HG03196 (cell line): ENCODE results near the gene TNK2.

Experiments used
- ATAC-seq: cut with Tn5 transposase; IDR thresholded peaks from one replicate; pipeline ENCODE4 v1.9.1; 2021; ENCODE audit not compliant: unreplicated experiment

The TNK2 gene

DNA sequence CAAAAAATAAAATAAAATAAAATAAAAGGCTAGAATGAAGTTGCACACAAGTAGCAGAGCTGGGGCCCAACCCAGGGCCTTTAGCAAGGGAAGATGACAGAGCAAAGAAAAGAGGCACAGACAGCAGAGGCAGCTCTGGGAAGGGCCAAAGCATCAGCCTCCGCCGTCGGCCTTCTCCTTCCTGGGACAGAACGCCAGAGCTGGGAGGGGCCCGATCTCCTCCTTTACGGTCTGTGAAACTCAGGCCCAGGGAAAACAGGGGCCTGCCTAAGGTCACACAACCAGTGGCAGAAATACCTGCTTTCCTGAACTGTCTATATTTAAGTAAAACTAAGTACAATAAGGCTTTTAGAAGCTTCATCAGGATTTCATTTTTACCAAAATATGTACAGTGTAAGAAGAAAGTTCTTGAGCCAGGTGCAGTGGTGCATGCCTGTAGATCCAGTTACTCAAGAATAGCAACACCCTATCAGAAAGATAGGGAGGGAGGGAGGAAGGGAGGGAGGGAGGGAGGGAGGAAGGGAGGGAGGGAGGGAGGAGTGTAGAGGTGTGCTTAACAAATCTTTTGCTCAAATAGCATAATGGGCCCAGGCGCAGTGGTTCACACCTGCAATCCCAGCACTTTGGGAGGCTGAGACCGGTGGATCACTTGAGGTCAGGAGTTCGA, 53.6 kb downstream of the TNK2 start:
- ATAC-seq: no peak

DNA sequence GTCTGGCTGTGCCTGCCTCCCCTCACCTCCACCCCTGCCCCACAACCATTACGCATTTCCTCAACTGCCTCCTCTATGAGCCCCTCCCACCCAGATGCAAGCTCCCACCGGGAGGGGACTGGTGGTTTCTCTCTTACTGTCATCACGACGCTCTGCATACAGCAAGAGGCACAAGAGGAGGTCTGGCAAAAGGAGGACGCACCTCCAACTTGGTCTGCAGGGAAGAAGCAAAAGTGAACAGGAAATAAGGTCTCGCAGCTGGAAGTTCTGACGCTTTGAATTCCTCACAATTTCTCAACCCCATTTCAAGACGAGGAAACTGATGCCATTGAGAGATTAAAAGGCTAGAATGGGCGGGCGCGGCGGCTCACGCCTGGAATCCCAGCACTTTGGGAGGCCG, 54.4 kb downstream of the TNK2 start:
- ATAC-seq: no peak

DNA sequence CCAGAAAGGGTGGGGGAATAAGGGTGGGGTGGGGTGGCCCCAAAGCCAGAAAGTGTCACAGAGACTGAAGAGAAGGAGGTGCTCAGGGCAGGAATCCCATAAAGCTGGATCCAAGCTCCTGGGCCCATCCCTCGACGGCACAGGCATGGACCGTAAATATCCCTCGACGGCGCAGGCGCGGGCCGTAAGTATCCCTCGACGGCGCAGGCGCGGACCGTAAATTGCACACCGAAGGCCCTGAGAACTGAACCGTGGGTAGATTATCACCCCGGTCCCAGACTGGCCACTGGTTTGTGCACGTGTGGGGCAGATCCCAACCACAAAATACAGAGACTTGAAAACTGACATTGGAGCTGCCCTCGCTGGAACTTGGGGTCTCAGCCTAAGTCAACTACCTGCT, 55.3 kb downstream of the TNK2 start:
- ATAC-seq: no peak

DNA sequence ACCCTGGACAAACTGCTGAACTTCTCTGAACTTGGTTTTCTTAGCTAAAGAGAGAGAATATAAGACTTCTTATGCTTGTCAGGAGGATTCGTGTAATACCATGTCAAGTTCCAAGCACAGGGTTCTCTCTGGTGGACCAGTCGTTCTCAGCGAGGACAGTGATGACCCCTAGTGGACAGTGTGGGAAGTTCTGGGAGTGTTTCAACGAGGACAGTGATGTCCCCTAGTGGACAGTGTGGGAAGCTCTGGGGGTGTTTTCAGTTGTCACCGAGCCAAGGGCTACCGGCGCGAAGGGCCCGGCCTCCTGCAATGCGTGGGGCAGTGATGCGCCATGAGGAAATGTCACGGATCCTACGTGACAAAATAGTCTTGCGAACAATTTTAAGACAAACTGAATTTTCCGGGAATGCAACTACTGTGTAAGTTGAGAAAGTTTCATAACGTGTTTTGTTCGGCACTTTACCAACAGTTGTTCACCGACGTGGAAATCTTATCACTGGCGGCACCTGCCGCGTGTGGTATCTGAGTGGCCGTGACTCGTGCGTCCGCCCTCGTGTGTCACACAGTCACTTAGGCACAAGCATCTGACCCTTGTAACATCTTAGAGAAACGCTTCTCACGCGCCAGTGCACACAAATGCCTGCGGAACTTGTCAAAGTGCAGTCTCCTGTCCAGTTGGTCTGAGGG, 57.4 kb downstream of the TNK2 start:
- peak; percentile 79 for ATAC-seq

DNA sequence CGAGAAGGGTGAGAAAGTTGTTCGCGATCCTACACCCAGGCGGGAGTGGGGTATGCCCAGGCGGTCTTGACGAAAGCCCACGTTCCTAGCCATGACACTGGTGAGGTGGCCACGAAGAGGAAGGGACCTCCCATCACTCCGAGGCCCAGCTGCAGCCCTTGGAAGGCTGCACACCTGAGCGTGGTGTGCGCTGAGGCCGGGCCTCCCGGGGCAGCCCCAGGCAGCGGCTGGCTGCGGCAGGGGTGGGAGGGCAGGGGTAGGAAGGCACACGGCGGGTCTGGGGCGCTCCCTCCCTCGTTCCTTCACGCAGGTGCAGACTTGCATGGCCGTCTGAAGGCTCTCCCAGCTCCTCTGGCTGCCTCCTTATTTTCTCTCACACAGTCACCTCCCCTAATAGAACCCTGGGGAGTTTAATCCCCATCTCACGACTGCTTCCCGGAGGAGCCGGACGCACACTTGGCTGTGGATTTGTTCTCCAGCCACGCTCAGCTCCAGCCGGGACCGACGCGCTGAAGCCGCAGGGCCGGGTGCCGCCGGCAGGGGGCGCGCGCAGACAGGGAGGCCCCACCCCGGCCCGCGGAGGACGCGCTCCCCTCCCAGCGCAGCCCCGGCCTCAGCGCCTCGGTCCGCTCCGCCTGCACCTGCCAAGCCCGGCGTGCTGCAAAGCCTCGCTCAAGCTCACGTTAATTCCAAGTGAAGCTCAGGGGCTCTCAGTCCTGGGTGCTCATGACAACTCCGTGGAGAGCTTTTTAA, 58.9 kb downstream of the TNK2 start:
- ATAC-seq: no peak

DNA sequence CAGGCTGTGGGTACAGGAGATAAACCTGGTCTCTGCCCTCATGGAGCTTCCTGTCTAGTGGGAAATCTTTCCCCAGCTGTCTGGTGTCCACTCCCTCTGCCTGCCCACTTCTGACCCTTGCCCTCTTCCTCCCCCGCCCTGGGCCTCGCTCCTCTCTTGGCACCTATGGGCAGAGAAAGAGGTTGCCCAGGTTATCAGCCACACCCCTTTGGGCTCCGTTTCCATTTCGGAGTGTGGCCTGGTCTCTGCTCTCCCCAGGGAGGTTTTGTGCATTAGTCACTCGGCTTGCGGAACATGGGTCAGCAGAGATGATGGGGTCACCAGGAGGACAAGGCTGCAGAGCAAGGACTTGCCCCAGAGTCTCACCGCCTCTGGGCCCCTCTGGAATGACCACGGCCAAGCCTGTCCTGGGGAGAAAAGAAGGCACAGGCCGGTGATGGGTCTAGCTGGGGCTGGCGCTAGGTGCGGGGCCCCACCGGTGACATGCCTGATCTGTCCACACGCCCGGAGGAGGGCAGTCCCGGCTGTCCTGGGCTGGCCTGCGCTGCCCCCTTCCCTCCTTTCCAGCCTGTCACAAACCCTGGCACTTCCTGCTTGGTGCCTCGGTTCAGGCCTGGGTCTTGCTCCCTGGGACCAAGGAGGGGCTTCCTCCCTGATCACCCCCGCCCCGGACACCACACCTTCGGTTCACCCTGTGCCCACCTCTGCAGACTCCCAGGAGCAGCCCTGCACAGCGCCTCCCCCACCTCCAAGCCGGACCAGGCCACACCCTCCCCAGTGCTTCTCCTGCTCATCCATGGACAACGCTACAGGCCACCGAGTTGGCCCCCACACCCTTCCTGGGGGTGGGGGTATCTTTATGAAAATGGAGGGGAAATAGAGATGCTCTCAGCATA, 61.0 kb downstream of the TNK2 start:
- ATAC-seq: no peak

DNA sequence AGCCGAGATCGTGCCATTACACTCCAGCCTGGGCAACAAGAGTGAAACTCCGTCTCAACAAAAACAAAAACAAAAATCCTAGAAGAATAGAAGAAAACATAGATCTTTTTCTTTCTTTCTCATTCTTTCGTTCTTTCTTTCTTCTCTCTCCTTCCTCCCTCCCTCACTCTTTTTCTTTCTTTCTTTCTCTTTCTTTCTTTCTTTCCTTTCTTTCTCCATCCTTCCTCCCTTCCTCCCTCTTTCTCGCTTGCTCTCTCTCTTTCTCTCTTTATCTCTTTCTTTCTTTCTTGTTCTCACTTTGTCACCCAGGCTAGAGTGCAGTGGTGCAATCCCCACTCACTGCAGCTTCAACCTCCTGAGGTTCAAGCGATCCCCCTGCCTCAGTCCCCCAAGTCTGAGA, 62.9 kb downstream of the TNK2 start:
- ATAC-seq: no peak

DNA sequence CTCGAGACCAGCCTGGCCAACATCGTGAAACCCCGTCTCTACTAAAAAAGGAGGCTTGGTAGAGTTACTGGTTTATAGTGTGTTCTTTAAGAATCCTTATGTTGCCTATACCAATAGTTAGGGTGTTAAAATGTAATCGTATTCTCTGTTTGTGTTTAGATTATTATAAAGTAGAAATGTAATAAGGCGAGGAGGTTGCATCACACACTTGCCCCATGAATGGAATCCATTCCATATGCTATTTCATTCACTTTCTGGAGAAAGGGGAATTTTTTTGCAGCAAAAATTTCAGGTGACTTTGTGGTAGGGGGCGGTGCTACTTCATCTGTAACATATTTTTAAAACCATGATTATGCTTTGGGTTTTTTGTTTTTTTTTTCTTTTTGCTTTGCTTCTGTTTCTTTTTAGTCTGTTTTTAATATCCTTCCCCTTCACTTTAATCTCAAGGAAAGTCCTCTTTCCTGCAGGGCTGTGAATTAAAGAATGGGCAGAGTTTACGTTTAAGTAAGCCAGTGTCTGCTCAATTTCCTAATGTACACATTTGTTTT, 63.6 kb downstream of the TNK2 start:
- ATAC-seq: no peak

DNA sequence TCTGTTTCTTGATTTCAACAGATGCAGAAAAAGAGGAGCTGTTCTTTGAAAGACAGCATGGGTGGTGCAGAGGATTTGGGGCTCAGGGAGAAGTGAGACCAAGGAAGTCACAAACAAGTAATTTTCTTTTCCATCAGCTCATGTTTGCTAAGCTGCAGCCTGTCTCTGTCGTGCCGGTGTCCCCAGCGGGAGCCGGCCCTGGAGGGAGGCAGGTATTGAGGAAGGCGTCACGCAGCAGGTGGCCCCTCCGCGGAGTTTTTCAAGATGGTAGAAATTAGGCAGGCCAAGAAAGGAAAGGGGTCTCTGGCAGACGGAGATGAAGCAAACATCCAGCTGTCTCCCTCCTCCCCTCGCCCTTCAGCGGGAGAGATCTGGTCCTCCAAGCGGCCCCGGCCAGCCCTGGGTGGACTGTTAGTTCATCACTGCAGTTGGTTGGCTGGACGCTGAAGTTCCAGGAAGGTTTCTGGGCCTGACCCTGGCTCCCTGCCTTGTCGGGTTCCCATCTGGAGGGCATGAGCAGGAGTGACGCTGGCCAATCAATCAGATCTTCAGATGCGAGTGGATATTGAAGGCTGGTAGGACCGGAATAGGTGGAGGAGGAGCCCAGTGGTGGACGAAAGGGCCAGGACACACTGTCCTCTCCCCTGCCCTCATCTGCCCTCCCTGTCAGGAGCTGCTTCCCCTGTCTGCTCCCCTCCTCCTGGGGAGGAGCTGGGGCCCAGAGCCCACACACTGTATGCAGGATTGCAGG, 68.9 kb downstream of the TNK2 start:
- no peak for ATAC-seq

DNA sequence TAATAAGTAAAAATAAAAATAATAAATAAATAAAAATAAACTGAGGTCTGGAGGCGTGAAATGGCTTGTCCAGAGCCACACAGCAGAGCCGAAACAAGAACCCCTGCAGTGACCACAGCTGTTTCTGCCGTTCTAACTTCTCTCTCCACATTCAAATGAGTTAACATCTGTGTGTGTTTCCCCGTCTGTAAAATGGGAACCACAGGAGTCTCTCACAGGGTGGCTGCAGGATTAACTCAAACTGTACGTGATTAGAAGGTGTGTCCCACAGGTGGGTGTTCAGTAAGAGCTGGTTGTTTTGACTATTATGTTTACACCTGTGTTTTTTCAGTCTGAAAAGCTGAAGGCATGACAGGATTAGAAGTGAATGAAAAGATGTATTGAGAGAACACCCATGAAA, 69.6 kb downstream of the TNK2 start:
- no peak for ATAC-seq

DNA sequence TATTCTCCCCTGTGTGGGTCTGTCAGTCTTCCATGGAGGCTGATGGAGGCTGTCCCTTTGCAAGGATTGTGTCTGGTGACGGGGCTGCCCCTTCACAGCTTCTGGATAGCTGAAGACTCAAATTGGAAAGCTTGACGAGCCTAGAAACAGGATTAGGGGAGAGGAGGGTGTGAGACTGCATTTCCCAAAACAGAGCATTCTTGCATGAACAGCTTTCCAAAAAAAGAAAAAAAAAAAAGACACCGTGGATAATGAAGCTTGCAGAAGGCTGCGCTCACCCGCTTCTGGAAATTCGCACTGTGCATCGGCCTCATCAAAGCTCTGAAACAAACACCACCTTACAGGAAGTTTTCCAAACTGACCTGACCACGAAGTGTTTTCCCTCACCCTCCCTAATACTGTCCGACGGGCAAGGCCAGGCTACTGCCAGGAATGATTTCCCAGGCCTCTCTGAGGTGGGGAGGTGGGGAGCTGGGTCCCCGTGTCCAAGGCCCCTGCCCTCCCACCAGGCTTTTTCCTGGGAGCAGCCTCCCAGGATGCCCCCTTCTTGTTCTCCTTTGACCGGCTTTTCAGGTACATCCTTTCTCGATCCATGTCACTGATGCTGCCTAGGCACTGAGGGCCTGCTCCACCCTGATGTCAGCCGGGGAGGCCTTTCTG, 71.7 kb downstream of the TNK2 start:
- ATAC-seq: no peak

DNA sequence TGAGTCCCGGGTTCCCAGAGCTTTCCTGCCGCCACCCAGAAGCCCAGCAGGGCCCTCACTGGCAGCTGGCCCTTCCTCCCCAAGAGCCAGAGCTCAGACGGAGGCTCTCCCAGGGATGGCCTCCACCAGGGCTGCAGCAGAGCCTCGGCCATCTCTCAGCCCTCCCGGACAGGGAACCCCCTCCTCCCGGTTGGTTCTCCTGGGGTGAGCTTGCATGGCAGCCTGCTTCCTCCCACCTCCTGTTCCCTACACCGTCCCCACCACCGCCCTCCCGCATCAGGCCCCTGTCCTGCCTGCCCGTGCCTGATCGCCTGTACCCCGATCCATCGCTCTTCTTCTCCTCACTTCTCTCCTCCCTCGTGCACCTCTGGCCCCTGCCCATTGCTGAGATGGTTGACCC, 72.6 kb downstream of the TNK2 start:
- ATAC-seq: no peak

DNA sequence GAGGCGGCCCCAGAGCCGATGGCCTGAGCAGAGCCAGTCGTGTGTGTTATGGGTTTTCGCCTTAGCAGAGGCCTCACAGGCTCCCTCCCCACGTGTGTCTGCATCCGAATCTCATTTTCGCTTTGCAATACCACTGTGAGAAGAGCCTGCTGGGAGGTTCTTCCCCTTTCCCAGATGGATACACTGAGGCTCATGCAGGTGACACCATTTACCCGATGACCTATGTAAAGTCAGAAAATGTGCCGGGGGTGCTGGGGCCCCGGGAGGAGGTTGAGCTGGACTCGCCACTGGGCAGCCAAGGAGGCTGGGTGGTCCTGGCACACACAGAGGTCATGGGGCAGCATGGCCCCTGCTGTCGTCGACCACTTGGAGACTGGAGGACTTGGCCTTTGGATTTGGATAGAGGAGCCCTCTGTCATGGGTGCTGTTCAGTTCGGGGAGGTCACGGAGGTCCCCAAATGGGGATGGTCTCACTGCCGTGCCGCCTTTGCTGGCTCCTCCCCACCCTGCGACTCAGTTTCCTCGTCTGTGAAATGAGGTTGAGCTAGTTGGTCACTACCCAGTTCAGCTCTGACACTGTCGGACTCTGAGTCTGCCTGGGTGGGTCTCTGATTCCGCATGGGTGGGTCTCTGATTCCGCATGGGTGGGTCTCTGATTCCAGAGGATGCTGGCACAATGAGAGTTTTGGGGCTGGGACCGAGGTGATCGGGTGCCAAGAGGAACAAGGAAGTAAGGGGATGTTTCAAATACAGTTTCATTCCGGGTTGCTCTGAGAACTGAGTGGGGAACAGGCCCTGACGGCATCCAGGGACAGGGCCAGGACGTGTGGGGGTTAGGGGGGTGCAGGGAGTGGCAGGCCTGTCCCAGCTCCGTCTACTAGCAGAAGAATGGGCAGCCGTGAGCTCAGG, 73.4 kb downstream of the TNK2 start:
- no peak for ATAC-seq

DNA sequence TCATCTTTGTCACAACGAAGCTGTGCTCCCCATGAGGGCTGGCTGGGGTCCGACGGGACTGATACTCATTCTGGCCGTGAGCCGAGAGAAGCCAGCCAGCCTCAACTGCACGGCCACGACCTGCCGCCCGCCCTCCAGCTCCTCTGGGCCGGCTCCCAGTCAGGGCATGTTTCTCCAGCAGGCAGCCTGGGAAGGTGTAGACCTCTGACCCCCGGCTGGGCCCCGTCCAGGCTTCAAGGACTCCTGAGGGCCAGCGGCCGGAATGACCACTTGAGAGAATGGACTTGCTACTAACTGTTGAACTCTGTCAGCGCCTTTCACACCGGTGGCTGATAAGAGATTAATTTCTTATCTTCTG, 78.5 kb downstream of the TNK2 start:
- no peak for ATAC-seq

DNA sequence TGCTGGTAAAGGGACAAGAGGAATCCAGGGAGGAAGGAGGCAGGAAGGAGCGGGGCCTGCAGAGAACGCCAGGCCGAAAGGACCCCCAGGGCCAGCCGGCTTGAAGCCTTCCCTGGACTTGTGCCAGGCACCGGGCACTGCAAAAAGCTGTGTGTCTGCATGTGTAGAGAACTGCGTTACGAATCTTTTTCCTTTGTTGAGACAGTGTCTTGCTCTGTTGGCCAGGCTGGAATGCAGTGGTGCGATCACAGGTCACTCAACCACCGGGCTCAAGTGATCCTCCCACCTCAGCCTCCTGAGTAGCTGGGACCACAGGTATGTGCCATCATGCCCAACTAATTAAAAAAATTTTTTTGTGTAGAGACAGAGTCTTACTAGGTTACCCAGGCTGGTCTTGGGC, 79.6 kb downstream of the TNK2 start:
- ATAC-seq: no peak

DNA sequence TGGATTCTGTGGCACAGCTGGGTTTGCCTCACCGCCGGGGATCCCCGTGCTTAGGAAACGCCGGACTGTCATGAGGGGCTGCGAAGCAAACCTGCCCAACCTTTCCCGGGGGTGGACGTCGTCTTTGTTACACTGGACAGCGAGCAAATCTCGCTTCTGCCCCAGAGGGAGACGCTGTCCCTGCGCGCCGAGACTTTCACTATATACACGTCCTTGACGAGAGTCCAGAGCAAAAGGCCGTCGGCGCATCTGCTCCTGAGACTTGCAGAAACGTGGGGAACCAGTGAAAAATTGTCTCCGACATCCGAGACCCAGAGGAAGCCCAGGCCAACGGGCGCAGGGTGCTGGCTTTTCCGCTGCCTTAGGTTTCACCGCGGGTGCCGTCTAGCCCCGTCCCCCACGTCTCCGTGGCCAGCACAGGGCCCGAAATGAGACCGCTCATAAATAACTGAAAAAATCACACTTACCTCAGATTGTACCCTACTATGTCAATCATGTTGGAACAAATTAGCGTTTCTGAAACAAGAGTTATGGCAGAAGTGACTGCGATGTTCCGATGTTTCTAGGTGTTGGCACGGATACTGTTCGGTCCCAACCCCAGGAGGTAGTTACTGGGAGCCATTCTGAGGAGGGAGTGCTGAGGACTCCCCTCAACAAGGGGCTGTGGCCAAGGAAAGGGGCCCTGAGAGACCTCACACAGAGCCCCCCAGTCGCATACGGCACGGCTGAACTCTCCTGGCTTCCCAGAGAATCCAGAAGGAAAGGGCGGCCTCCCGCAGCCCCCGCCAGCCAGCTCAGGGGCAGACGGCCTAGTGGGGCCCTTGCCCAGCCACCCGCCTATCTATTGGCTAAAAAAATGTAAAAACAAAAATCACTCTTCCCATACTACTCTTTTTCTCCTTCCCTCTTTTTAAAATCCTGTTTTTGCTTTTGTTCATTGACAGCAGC, 82.2 kb downstream of the TNK2 start:
- no peak for ATAC-seq

DNA sequence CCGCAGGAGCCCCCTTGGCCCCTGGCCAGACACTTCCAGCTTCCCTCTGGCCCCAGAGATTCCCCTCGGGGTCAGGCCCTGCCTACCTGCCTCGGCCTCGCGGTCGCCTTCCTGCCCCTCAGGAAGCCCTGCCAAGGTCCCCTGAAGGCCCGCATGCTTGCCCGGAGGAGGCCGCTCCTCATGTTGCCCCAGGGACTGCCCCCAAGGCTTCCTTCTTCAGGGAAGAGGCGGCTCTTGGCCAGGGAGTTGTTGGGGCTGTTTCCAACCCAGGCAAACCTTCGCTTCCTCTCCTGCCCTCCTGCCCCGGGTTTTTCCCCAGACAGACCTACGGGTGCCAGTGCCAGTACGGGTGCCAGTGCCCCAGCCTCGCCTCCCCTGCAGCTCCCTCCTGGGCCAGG, 83.2 kb downstream of the TNK2 start:
- no peak for ATAC-seq
